HG02678 (cell line): ENCODE measurements around the gene DXO.
"Not testable (repeated sequence)": the region's sequence is repeated elsewhere in the genome, so short reads cannot be mapped to it uniquely, and the experiment has no call there.

Experiments used
- ATAC-seq: cut with Tn5 transposase; IDR thresholded peaks from one replicate; pipeline ENCODE4 v1.9.1; 2021; ENCODE audit warnings: mild to moderate bottlenecking, moderate library complexity; ENCODE audit not compliant: unreplicated experiment

DXO gene

GRCh38 chr6:31932137-31932536 is 39.8 kb downstream of the DXO start:
- ATAC-seq: not testable (repeated sequence)

- no peak for ATAC-seq
Measured at GRCh38 chr6:31930962-31931361, 41.0 kb downstream of the DXO start.

- no peak for ATAC-seq
Measured at GRCh38 chr6:31928672-31928939, 43.3 kb downstream of the DXO start.

GRCh38 chr6:31927863-31928671 is 43.9 kb downstream of the DXO start:
- ATAC-seq: no peak

- no peak for ATAC-seq
Measured at GRCh38 chr6:31927242-31927862, 44.6 kb downstream of the DXO start, which contains the start of gene C2. Gene C2, plus strand, starts transcription at chr6:31927717. Its CDS starts 36 bp downstream, at chr6:31927753.

GRCh38 chr6:31922942-31923341 is 49.0 kb downstream of the DXO start:
- ATAC-seq: no peak

- ATAC-seq: no peak
Measured at GRCh38 chr6:31920811-31921210, 51.1 kb downstream of the DXO start.
